ENCODE data around the gene TRIOBP. TPM values are rescaled to one million over a fixed set of nuclear protein-coding genes. Genes with fewer than 3 reads are reported as not detected.
"Not testable (repeated sequence)": the region's sequence is repeated elsewhere in the genome, so short reads cannot be mapped to it uniquely, and the experiment has no call there.

Gene TRIOBP
- polyA plus RNA-seq, 1 donor (not counting 4 experiments of a cell fraction or from before 2014, with no cell fraction given) = 22.2 TPM

DNA sequence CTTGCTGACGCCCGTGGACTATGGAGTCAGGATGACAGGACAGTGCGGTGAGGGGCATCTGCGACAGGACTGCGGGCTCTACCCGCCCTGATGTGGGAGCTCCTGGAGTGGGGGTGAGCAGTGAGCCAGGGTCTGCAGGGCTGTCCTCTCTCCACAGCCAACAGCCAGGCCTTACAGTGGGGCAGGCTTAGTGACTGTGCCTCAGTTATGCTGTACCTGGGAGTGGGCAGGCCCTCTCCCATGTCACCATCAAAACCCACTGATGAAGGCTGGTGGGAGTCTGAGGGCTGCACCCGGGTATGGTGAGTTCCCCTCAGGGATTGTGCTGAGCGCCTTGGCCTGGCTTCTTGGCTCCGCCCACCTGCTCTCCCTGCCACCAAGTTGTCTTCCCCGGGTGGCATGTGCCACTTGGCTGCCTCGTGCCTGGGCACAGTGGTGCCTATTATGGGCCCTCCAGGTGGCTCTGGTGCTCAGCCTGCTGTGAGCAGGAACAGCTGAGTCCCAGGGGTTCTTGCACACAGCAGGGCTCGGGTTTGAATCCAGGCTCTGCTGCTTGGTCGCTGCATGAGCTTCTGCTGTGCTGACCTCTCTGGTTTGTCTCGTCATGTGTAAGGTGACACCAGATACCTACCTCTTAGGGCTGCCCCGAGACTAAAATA is 4.1 kb upstream of the TRIOBP start:
- Histone ChIP-seq H3K9ac (ENCODE audit: control insufficient read depth, extremely low read depth, insufficient read depth, low read length) (no peak overlapping the region), H2AFZ (ENCODE audit: control insufficient read depth, low read length) (no peak overlapping the region), H3K4me1 (ENCODE audit: control insufficient read depth, extremely low read depth, insufficient read depth, low read length) (peaks cover 34% of the 10 kb centered on the region), H3K79me2 (ENCODE audit: control insufficient read depth, insufficient read depth, low read length) (no peaks in the 10 kb centered on the region), H4K20me1 (ENCODE audit: control insufficient read depth, extremely low read depth, insufficient read depth, low read length) (peaks cover 7% of the 10 kb centered on the region), H3K36me3 (ENCODE audit: control insufficient read depth in 2 of 2, extremely low read depth in 1 of 2, insufficient read depth in 2 of 2, low read length in 2 of 2) (peaks cover 13 to 28% of the 10 kb centered on the region in 2 experiments), H3K9me3 (ENCODE audit: control insufficient read depth, low read depth, low read length) (no peaks in the 10 kb centered on the region), H3K27me3 (ENCODE audit: control insufficient read depth, extremely low read depth, insufficient read depth, low read length) (no peaks in the 10 kb centered on the region), H3K4me2 (ENCODE audit: control insufficient read depth, extremely low read depth, insufficient read depth, low read depth, low read length) (no peak overlapping the region), H3K4me3 (ENCODE audit: control insufficient read depth in 2 of 3, extremely low read depth in 1 of 3, insufficient read depth in 2 of 3, low read depth in 1 of 3, low read length in 3 of 3) (no peak overlapping the region), H3K27ac (ENCODE audit: control insufficient read depth, insufficient read depth, low read length) (no peak overlapping the region), H3K9me1 (ENCODE audit: control insufficient read depth, extremely low read depth, insufficient read depth, low read length) (peaks cover 2% of the 10 kb centered on the region)
- FAIRE-seq = no peak
- TF ChIP-seq EZH2 (IDR thresholded peaks at IDR 0.05; ENCODE audit: low read length) = no peak
- no peak for TF ChIP-seq CTCF (optimal IDR thresholded peaks at IDR 0.05 in 1 of 3, IDR thresholded peaks at IDR 0.05 in 1 of 3, conservative IDR thresholded peaks at IDR 0.05 in 1 of 3; ENCODE audit: extremely low read depth in 1 of 3, insufficient read depth in 2 of 3, low read length in 3 of 3)
- dilution Hi-C loops (cut with MboI; ENCODE audit: extremely low pct_ligation_motif_present, low sequenced_read_pairs) = no loop called here
- DNase-seq (ENCODE audit: low read depth, low spot score) = no peak

- H3K4me1 ChIP-seq (ENCODE audit: control insufficient read depth, extremely low read depth, insufficient read depth, low read length) = peaks cover 29% of the 10 kb centered on the region
- H3K9me3 ChIP-seq (ENCODE audit: control insufficient read depth, low read depth, low read length); H3K4me3 ChIP-seq (ENCODE audit: control insufficient read depth in 2 of 3, extremely low read depth in 1 of 3, insufficient read depth in 2 of 3, low read depth in 1 of 3, low read length in 3 of 3); dilution Hi-C loops (cut with MboI; ENCODE audit: extremely low pct_ligation_motif_present, low sequenced_read_pairs); H3K9me1 ChIP-seq (ENCODE audit: control insufficient read depth, extremely low read depth, insufficient read depth, low read length); DNase-seq (ENCODE audit: low read depth, low spot score); H3K9ac ChIP-seq (ENCODE audit: control insufficient read depth, extremely low read depth, insufficient read depth, low read length); H3K27ac ChIP-seq (ENCODE audit: control insufficient read depth, insufficient read depth, low read length); H2AFZ ChIP-seq (ENCODE audit: control insufficient read depth, low read length); H3K27me3 ChIP-seq (ENCODE audit: control insufficient read depth, extremely low read depth, insufficient read depth, low read length); H3K4me2 ChIP-seq (ENCODE audit: control insufficient read depth, extremely low read depth, insufficient read depth, low read depth, low read length); H4K20me1 ChIP-seq (ENCODE audit: control insufficient read depth, extremely low read depth, insufficient read depth, low read length); FAIRE-seq; H3K79me2 ChIP-seq (ENCODE audit: control insufficient read depth, insufficient read depth, low read length): not testable (repeated sequence)
- H3K36me3 ChIP-seq (ENCODE audit: control insufficient read depth in 2 of 2, extremely low read depth in 1 of 2, insufficient read depth in 2 of 2, low read length in 2 of 2) = peaks cover 13 to 21% of the 10 kb centered on the region in 2 experiments
Measured at GRCh38 chr22:37694131-37694530, 2.7 kb upstream of the TRIOBP start.

DNA sequence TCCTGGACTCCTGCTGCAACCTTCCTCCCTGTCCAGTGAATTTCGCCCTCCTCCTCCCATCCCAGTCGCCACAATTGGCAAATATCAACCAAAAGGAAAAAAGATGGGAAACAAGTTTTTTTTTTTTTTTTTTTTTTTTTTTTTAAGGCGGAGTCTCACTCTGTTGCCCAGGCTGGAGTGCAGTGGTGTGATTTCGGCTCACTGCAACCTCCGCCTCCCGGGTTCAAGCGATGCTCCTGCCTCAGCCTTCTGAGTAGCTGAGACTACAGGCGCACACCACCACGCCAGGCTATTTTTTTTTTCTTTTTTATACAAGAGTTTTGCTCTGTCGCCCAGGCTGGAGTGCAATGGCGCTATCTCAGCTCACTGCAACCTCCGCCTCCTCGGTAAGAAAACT is 590 bp upstream of the TRIOBP start:
- H2AFZ ChIP-seq (ENCODE audit: control insufficient read depth, low read length); H4K20me1 ChIP-seq (ENCODE audit: control insufficient read depth, extremely low read depth, insufficient read depth, low read length); FAIRE-seq; H3K27me3 ChIP-seq (ENCODE audit: control insufficient read depth, extremely low read depth, insufficient read depth, low read length); H3K79me2 ChIP-seq (ENCODE audit: control insufficient read depth, insufficient read depth, low read length); H3K9me1 ChIP-seq (ENCODE audit: control insufficient read depth, extremely low read depth, insufficient read depth, low read length); H3K9me3 ChIP-seq (ENCODE audit: control insufficient read depth, low read depth, low read length); DNase-seq (ENCODE audit: low read depth, low spot score); H3K27ac ChIP-seq (ENCODE audit: control insufficient read depth, insufficient read depth, low read length); dilution Hi-C loops (cut with MboI; ENCODE audit: extremely low pct_ligation_motif_present, low sequenced_read_pairs); H3K9ac ChIP-seq (ENCODE audit: control insufficient read depth, extremely low read depth, insufficient read depth, low read length): not testable (repeated sequence)
- Histone ChIP-seq H3K4me2 (ENCODE audit: control insufficient read depth, extremely low read depth, insufficient read depth, low read depth, low read length) (peak overlapping the region; percentile 70), H3K4me3 (ENCODE audit: control insufficient read depth in 2 of 3, extremely low read depth in 1 of 3, insufficient read depth in 2 of 3, low read depth in 1 of 3, low read length in 3 of 3) (peak overlapping the region in 1 of 3 experiments; percentile 36), H3K36me3 (ENCODE audit: control insufficient read depth in 2 of 2, extremely low read depth in 1 of 2, insufficient read depth in 2 of 2, low read length in 2 of 2) (peaks cover 12 to 16% of the 10 kb centered on the region in 2 experiments), H3K4me1 (ENCODE audit: control insufficient read depth, extremely low read depth, insufficient read depth, low read length) (peaks cover 11% of the 10 kb centered on the region)
